Ascending aorta (tissue), 2 donors: Measurements from ENCODE around the gene ARPC5. TPM values are rescaled to one million over a fixed set of nuclear protein-coding genes. Genes with fewer than 3 reads are reported as not detected.

Experiments
- DNase-seq, 2 donors: peaks; one replicate each; pipeline ENCODE4 v3.0.0-alpha.2; 2019; ENCODE audit warnings: low spot score in 2 of 2
- H3K27ac ChIP-seq, 2 donors: fragments of 200-600 bp; sonication (generic); one replicate each; pipeline ENCODE4 v1.5.1; 2016 to 2017; ENCODE audit warnings: mild to moderate bottlenecking in 1 of 2
- H3K27me3 ChIP-seq: fragments of 200-600 bp; sonication (generic); one replicate; pipeline ENCODE4 v1.5.1; 2017
- H3K36me3 ChIP-seq, 2 donors: fragments of 200-600 bp; sonication (generic); one replicate each; pipeline ENCODE4 v1.5.1; 2016
- H3K4me1 ChIP-seq, 2 donors: fragments of 200-600 bp; sonication (generic); one replicate each; pipeline ENCODE4 v1.5.1; 2016 to 2017; ENCODE audit warnings: mild to moderate bottlenecking in 1 of 2
- H3K4me3 ChIP-seq, 2 donors: fragments of 200-600 bp; sonication (generic); one replicate each; pipeline ENCODE4 v1.5.1; 2016 to 2017; ENCODE audit warnings: mild to moderate bottlenecking in 1 of 2
- H3K9me3 ChIP-seq, 2 donors: fragments of 200-600 bp; sonication (generic); one replicate each; pipeline ENCODE4 v1.5.1; 2016
- intact Hi-C: fragments of 100-400 bp; cut with DNase I; formaldehyde crosslinking; loops from one replicate; pipeline ENCODE4 v1.15.1; 2023
- total RNA-seq: library from RNA; depleted of rRNA; stranded (reverse); fragments of >200 nt; gene quantifications from one replicate; pipeline ENCODE4 v1.1.0, GENCODE V29; 2016
- TF ChIP-seq, protein P1 (sequence below), 3 experiments: fragments of 200-600 bp in 2 of 3; fragments of 450-650 bp in 1 of 3; sonication (generic) in 2 of 3; IDR thresholded peaks; one replicate each; pipeline ENCODE4 v1.5.1; 2016 to 2019; ENCODE audit warnings: antibody characterized with exemption in 3 of 3, mild to moderate bottlenecking in 1 of 3, moderate library complexity in 1 of 3

Gene ARPC5
- total RNA-seq, 1 donor from 2014 or later: 48.3 TPM

DNA sequence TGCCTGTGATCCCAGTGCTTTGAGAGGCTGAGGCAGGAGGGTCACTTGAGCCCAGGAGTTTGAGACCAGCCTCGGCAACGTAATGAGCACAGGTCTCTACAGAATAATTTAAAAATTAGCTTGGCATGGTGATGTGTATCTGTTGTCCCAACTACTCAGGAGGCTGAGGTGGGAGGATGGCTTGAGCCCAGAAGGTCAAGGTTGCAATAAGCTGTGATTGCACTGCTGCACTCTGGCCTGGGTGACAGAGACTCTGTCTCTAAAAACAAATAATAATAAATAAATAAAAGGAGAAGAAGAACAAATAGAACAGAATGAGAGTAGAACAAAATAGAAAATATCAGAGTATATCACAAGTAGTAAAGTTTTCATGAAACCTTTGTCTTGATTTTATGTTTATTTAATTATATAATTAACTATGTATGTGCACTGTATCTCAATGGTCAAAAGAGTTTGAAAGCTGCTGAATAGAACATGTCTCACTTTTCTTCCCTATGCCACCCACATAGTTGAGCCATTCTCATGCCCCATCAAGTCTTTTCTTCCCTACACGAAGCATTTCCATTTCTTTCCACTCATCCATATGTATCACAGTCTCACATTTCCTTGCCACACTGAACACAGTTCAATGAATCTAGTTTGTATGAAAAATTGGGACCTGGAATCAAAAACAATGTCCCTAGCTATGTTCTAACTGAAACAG is 40.5 kb upstream of the ARPC5 start:
- no peaks in the 10 kb centered on the region for H3K27me3 ChIP-seq
- H3K4me3 ChIP-seq: no peak overlapping the region
- TF ChIP-seq, protein P1, sequence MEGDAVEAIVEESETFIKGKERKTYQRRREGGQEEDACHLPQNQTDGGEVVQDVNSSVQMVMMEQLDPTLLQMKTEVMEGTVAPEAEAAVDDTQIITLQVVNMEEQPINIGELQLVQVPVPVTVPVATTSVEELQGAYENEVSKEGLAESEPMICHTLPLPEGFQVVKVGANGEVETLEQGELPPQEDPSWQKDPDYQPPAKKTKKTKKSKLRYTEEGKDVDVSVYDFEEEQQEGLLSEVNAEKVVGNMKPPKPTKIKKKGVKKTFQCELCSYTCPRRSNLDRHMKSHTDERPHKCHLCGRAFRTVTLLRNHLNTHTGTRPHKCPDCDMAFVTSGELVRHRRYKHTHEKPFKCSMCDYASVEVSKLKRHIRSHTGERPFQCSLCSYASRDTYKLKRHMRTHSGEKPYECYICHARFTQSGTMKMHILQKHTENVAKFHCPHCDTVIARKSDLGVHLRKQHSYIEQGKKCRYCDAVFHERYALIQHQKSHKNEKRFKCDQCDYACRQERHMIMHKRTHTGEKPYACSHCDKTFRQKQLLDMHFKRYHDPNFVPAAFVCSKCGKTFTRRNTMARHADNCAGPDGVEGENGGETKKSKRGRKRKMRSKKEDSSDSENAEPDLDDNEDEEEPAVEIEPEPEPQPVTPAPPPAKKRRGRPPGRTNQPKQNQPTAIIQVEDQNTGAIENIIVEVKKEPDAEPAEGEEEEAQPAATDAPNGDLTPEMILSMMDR (IDR thresholded peaks at IDR 0.05): no peak
- intact Hi-C loops: no loop called here
- DNase-seq: no peak
- no peaks in the 10 kb centered on the region for H3K9me3 ChIP-seq
- no peaks in the 10 kb centered on the region for H3K36me3 ChIP-seq
- no peaks in the 10 kb centered on the region for H3K4me1 ChIP-seq
- no peak overlapping the region for H3K27ac ChIP-seq

GRCh38 chr1:183675381-183675780 is 39.8 kb upstream of the ARPC5 start:
- Histone ChIP-seq H3K27ac (no peak overlapping the region), H3K4me3 (no peak overlapping the region), H3K36me3 (no peaks in the 10 kb centered on the region), H3K9me3 (peaks cover 0 to 3% of the 10 kb centered on the region in 2 donors), H3K4me1 (no peaks in the 10 kb centered on the region), H3K27me3 (no peaks in the 10 kb centered on the region)
- intact Hi-C loops: no loop called here
- TF ChIP-seq, protein P1 (IDR thresholded peaks at IDR 0.05): no peak
- no peak for DNase-seq

DNA sequence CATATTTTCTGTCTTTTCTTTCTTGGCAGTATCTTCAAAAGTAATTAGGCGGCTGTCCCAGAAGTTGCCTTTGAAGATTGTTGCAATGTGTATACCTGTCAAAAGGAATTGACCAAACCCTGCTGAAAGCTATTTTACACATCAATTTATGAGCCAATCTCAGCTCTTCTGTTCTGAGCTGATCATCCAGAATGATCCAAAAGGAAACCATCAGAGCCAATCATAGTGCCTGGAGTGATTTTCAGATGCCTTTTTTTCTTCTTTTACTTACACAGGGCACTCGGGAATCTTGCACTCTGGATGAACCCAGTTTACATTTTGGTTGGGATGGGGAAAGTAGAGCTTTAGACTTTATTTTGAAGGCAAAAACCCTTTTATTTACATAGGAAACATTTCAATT is 39.3 kb upstream of the ARPC5 start:
- H3K4me3 ChIP-seq: no peak overlapping the region
- no peaks in the 10 kb centered on the region for H3K36me3 ChIP-seq
- H3K4me1 ChIP-seq: no peaks in the 10 kb centered on the region
- TF ChIP-seq, protein P1 (IDR thresholded peaks at IDR 0.05): no peak
- intact Hi-C loops: no loop called here
- peaks cover 0 to 3% of the 10 kb centered on the region in 2 donors for H3K9me3 ChIP-seq
- H3K27ac ChIP-seq: no peak overlapping the region
- no peak for DNase-seq
- no peaks in the 10 kb centered on the region for H3K27me3 ChIP-seq

GRCh38 chr1:183674339-183674738 is 38.8 kb upstream of the ARPC5 start:
- TF ChIP-seq, protein P1 (IDR thresholded peaks at IDR 0.05): no peak

DNA sequence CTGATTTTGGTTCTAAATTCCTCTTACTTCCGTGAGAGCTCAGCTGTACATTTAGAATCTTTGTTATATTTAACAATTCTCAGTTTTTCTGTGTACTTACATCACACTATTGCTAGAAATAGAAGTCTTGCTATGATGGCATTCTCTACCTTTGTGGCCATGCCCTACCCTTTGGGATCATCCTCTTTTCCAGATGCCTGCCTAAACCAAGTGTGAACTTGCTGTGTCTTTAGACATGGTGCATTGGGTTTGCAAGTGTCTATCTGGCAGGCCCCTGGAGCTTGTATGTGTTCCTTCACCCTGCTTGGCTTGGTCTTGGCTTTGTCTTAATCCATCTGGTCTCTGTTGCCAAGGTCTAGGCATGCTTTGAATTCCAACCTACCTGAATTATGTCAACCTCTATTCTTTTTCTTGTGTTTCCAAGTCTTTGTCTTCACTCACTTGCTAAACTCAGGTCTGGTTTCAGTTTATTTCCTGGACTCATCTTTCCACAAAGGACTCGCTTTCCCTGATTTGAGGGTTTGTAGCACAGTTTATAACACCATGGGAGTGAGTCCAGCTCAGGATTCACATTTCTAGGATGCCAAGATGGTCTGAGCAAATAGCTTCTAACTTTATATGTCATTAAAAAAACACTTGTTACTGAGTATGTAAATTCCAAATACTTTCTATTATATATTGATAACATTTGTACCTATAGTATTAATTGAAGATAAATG is 38.2 kb upstream of the ARPC5 start:
- Histone ChIP-seq H3K4me1 (no peaks in the 10 kb centered on the region), H3K27ac (no peak overlapping the region), H3K4me3 (no peak overlapping the region), H3K27me3 (no peaks in the 10 kb centered on the region), H3K36me3 (no peaks in the 10 kb centered on the region), H3K9me3 (peaks cover 0 to 3% of the 10 kb centered on the region in 2 donors)
- no peak for DNase-seq
- intact Hi-C loops: no loop called here
- TF ChIP-seq, protein P1 (IDR thresholded peaks at IDR 0.05): no peak

More at GRCh38 chr1:183674339-183674738, 38.8 kb upstream of the ARPC5 start:
- Histone ChIP-seq H3K36me3 (no peaks in the 10 kb centered on the region), H3K4me3 (no peak overlapping the region), H3K9me3 (peaks cover 0 to 3% of the 10 kb centered on the region in 2 donors), H3K27me3 (no peaks in the 10 kb centered on the region), H3K27ac (no peak overlapping the region), H3K4me1 (no peaks in the 10 kb centered on the region)
- peak in 1 of 2 donors; percentile 64 for DNase-seq
- intact Hi-C loops: no loop called here
